ENCODE data around the gene TCF7L2. TPM values are rescaled to one million over a fixed set of nuclear protein-coding genes. Genes with fewer than 3 reads are reported as not detected.
"Not testable (repeated sequence)": the region's sequence is repeated elsewhere in the genome, so short reads cannot be mapped to it uniquely, and the experiment has no call there.

The TCF7L2 gene
- polyA plus RNA-seq, 1 experiment = 11.3 TPM

DNA sequence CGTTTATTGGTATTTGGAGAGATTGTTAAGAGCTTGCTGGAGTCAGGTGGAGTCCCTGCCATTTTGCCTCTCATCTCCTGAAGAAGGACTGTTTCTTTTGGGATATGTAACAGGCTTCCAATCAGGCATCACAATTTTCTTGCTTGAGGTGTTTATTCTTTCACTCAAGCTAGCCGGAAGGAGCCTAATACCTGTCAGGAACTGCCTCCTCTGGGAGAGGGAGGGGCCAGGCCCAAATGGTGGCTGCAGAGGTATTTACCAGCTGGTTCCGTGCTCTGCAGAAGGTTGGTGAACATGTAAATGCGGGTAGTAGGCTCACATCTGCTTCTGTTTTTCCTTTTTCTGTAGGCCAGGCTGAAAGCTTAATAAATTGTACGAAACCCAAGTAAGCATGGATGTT lies 114.0 kb downstream of the TCF7L2 start:
- no peak for DNase-seq (ENCODE audit: low read depth)
- CTCF ChIA-PET = interaction anchor here (0.7 to 1.7 kb wide), 3 partner anchors 11 to 23 kb away, joined by 3 to 5 read pairs (median 3); no protein-coding TSS in a partner anchor
- Histone ChIP-seq H3K36me3 (ENCODE audit: control insufficient read depth, insufficient read depth, low read length) (peaks cover 3% of the 10 kb centered on the region; the same call in 1 of the 2 replicates), H3K4me3 (ENCODE audit: low read depth, low read length) (no peak overlapping the region), H3K27me3 (ENCODE audit: control insufficient read depth, insufficient read depth, low read length) (no peaks in the 10 kb centered on the region)
- POLR2A ChIA-PET = no interaction called here
- no peak for TF ChIP-seq CTCF (IDR thresholded peaks at IDR 0.05; ENCODE audit: insufficient read depth, low read depth, low read length)

DNA sequence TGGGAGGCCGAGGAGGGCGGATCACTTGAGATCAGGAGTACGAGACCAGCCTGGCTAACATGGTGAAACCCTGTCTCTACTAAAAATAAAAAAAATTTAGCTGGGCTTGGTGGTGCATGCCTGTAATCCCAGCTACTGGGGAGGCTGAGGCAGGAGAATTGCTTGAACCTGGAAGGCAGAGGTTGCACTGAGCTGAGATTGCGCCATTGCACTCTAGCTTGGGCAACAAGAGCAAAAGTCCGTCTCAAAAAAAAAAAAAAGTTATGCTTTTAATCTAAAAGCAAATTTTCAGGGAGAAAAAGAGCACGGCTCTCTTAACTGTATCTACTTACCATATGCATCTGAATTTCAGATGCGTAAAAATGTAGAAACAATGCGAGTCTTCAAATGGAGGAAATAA lies 116.1 kb downstream of the TCF7L2 start:
- H3K27me3 ChIP-seq (ENCODE audit: control insufficient read depth, insufficient read depth, low read length); H3K4me3 ChIP-seq (ENCODE audit: low read depth, low read length); DNase-seq (ENCODE audit: low read depth); H3K36me3 ChIP-seq (ENCODE audit: control insufficient read depth, insufficient read depth, low read length); POLR2A ChIA-PET: not testable (repeated sequence)
- CTCF ChIA-PET = interaction anchor here (0.6 kb wide), 1 partner anchor 322 kb away, joined by 3 read pairs; no protein-coding TSS in a partner anchor

- TF ChIP-seq CTCF (IDR thresholded peaks at IDR 0.05; ENCODE audit: insufficient read depth, low read depth, low read length) = no peak
- ChIA-PET POLR2A (no interaction called here), CTCF (interaction anchor here (0.6 to 0.7 kb wide), 2 partner anchors 321 to 1786 kb away, joined by 3 read pairs; no protein-coding TSS in a partner anchor)
- Histone ChIP-seq H3K36me3 (ENCODE audit: control insufficient read depth, insufficient read depth, low read length) (peaks cover 9% of the 10 kb centered on the region), H3K4me3 (ENCODE audit: low read depth, low read length) (no peak overlapping the region), H3K27me3 (ENCODE audit: control insufficient read depth, insufficient read depth, low read length) (no peaks in the 10 kb centered on the region)
- DNase-seq (ENCODE audit: low read depth) = no peak
Observed at GRCh38 chr10:113066561-113067312, 116.7 kb downstream of the TCF7L2 start.

- ChIA-PET POLR2A (no interaction called here), CTCF (interaction anchor here (0.7 kb wide), 1 partner anchor 1787 kb away, joined by 3 read pairs; no protein-coding TSS in a partner anchor)
- H3K27me3 ChIP-seq (ENCODE audit: control insufficient read depth, insufficient read depth, low read length) = no peaks in the 10 kb centered on the region
- H3K4me3 ChIP-seq (ENCODE audit: low read depth, low read length) = no peak overlapping the region
- DNase-seq (ENCODE audit: low read depth) = no peak
- no peak for TF ChIP-seq CTCF (IDR thresholded peaks at IDR 0.05; ENCODE audit: insufficient read depth, low read depth, low read length)
- peaks cover 7% of the 10 kb centered on the region for H3K36me3 ChIP-seq (ENCODE audit: control insufficient read depth, insufficient read depth, low read length)
Observed at GRCh38 chr10:113067501-113067900, 117.5 kb downstream of the TCF7L2 start.

DNA sequence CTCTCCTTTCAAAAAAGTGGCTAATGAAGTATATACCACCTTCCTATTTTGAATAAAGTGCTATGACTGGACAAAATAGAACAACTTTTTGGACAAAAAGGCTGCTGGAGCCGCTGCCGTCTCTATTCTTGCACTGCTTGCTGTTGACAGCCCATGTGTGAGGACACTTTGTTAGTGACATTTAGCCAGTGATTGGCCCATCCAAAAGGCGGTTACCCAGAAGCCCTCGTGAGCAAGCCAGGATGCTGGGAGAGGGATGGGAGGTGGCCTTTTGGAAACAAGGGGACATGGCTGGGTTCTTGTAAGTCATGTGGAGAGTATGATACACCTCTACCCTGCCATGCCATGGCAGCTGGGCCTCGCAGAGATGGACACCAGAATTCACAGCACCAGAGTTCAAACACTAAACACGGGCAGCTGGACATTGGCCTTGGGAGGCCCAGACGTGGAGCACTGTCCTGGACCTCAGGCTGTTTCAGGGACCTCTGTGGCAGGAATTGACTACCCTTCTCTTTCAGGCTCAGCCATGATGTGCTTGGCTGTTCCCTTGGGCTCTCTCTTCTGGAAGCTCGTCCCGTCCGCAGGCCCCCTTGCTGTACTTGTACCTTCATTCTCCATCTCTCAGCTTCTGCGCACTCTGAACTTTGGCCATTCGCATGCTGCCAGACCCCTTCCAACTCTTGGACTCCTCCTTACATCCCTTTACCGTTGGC lies 118.3 kb downstream of the TCF7L2 start:
- ChIA-PET POLR2A (interaction anchor here (0.6 kb wide), 1 partner anchor 28 kb away, joined by 6 read pairs; no protein-coding TSS in a partner anchor), CTCF (no interaction called here)
- H3K27me3 ChIP-seq (ENCODE audit: control insufficient read depth, insufficient read depth, low read length) = no peaks in the 10 kb centered on the region
- H3K4me3 ChIP-seq (ENCODE audit: low read depth, low read length) = no peak overlapping the region
- DNase-seq (ENCODE audit: low read depth) = no peak
- peaks cover 7% of the 10 kb centered on the region for H3K36me3 ChIP-seq (ENCODE audit: control insufficient read depth, insufficient read depth, low read length)
- no peak for TF ChIP-seq CTCF (IDR thresholded peaks at IDR 0.05; ENCODE audit: insufficient read depth, low read depth, low read length)
